GM21528 (cell line): ENCODE data around the gene PLK5.
"Not testable (repeated sequence)": the region's sequence is repeated elsewhere in the genome, so short reads cannot be mapped to it uniquely, and the experiment has no call there.

Source experiments
- ATAC-seq: cut with Tn5 transposase; IDR thresholded peaks from one replicate; pipeline ENCODE4 v1.9.1; 2021; ENCODE audit warnings: mild to moderate bottlenecking, moderate library complexity; ENCODE audit not compliant: unreplicated experiment, low FRiP score

PLK5 gene

GRCh38 chr19:1505991-1506881 is 17.6 kb upstream of the PLK5 start:
- no peak for ATAC-seq

GRCh38 chr19:1507192-1507660 is 16.7 kb upstream of the PLK5 start:
- no peak for ATAC-seq

- ATAC-seq: no peak
Measured at GRCh38 chr19:1507763-1508506, 15.9 kb upstream of the PLK5 start.

- no peak for ATAC-seq
Measured at GRCh38 chr19:1508507-1508856, 15.4 kb upstream of the PLK5 start.

- ATAC-seq: no peak
Measured at GRCh38 chr19:1509602-1510441, 14.1 kb upstream of the PLK5 start.

GRCh38 chr19:1510442-1510806 is 13.5 kb upstream of the PLK5 start:
- no peak for ATAC-seq

GRCh38 chr19:1510807-1511206 is 13.1 kb upstream of the PLK5 start:
- no peak for ATAC-seq

- ATAC-seq: no peak
Measured at GRCh38 chr19:1511318-1512317, 12.3 kb upstream of the PLK5 start.

GRCh38 chr19:1512671-1513498 is 11.0 kb upstream of the PLK5 start, which contains the start of gene ADAMTSL5:
Gene ADAMTSL5, minus strand, starts transcription at chr19:1513019. Its CDS starts 2,076 bp downstream, at chr19:1510943.
- no peak for ATAC-seq

- ATAC-seq: no peak
Measured at GRCh38 chr19:1513499-1514294, 10.2 kb upstream of the PLK5 start.

GRCh38 chr19:1514295-1514661 is 9.6 kb upstream of the PLK5 start:
- ATAC-seq: no peak

GRCh38 chr19:1514986-1515721 is 8.7 kb upstream of the PLK5 start:
- no peak for ATAC-seq

- no peak for ATAC-seq
Measured at GRCh38 chr19:1516395-1516753, 7.5 kb upstream of the PLK5 start.

GRCh38 chr19:1518471-1518870 is 5.4 kb upstream of the PLK5 start:
- no peak for ATAC-seq

GRCh38 chr19:1519802-1520201 is 4.1 kb upstream of the PLK5 start:
- not testable (repeated sequence) for ATAC-seq

- ATAC-seq: no peak
Measured at GRCh38 chr19:1520203-1520780, 3.6 kb upstream of the PLK5 start.

- no peak for ATAC-seq
Measured at GRCh38 chr19:1521636-1522035, 2.2 kb upstream of the PLK5 start.
